HG02610 (cell line): ENCODE data around the gene TRMT10C.
"Not testable (repeated sequence)": the region's sequence is repeated elsewhere in the genome, so short reads cannot be mapped to it uniquely, and the experiment has no call there.

Source experiments
- ATAC-seq: cut with Tn5 transposase; IDR thresholded peaks from one replicate; pipeline ENCODE4 v1.9.1; 2021; ENCODE audit warnings: mild to moderate bottlenecking, moderate library complexity; ENCODE audit not compliant: unreplicated experiment

TRMT10C gene

GRCh38 chr3:101561630-101562328, at the start of gene TRMT10C:
TSS of gene TRMT10C (plus strand) at chr3:101561868. CDS start at chr3:101564782, 2,914 bp downstream.
- ATAC-seq: peak; percentile 100

GRCh38 chr3:101512396-101512645, 49.3 kb upstream of the TRMT10C start:
- ATAC-seq: peak; percentile 39

GRCh38 chr3:101512646-101513418, 48.8 kb upstream of the TRMT10C start, which contains the start of gene SENP7:
TSS of gene SENP7 (minus strand) at chr3:101513212. CDS start at chr3:101513130, 82 bp downstream.
- peak; percentile 53 for ATAC-seq

- peak; percentile 26 for ATAC-seq
Observed at GRCh38 chr3:101513419-101513986, 48.2 kb upstream of the TRMT10C start.

GRCh38 chr3:101518421-101518871, 43.2 kb upstream of the TRMT10C start:
- ATAC-seq: peak; percentile 98

- ATAC-seq: no peak
Observed at GRCh38 chr3:101519685-101520365, 41.8 kb upstream of the TRMT10C start.

- no peak for ATAC-seq
Observed at GRCh38 chr3:101521211-101521701, 40.4 kb upstream of the TRMT10C start.

- no peak for ATAC-seq
Observed at GRCh38 chr3:101527441-101527840, 34.2 kb upstream of the TRMT10C start.

- ATAC-seq: no peak
Observed at GRCh38 chr3:101527906-101528305, 33.8 kb upstream of the TRMT10C start.

- ATAC-seq: no peak
Observed at GRCh38 chr3:101529816-101530685, 31.6 kb upstream of the TRMT10C start.

GRCh38 chr3:101530686-101531047, 31.0 kb upstream of the TRMT10C start:
- no peak for ATAC-seq

- ATAC-seq: no peak
Observed at GRCh38 chr3:101531473-101532086, 30.1 kb upstream of the TRMT10C start.

- no peak for ATAC-seq
Observed at GRCh38 chr3:101532783-101533602, 28.7 kb upstream of the TRMT10C start.

- no peak for ATAC-seq
Observed at GRCh38 chr3:101533603-101533968, 28.1 kb upstream of the TRMT10C start.

- no peak for ATAC-seq
Observed at GRCh38 chr3:101535221-101535620, 26.4 kb upstream of the TRMT10C start.

GRCh38 chr3:101536266-101536665, 25.4 kb upstream of the TRMT10C start:
- ATAC-seq: no peak

GRCh38 chr3:101536955-101537354, 24.7 kb upstream of the TRMT10C start:
- ATAC-seq: not testable (repeated sequence)

GRCh38 chr3:101542957-101543356, 18.7 kb upstream of the TRMT10C start:
- ATAC-seq: no peak
